SK-N-SH treated with all-trans-retinoic acid at 6 μM for 48 hours (cell line): Measurements from ENCODE around the gene VPS51.

ENCODE experiments used
- ARNTL ChIP-seq: fragments of 450-650 bp; formaldehyde crosslinking; IDR thresholded peaks from 2 replicates; pipeline ENCODE4 v1.5.0; 2020; ENCODE audit warnings: low read depth, mild to moderate bottlenecking, moderate library complexity, borderline replicate concordance
- CREB5 ChIP-seq: fragments of 250-450 bp; sonication (Bioruptor Pico); IDR thresholded peaks from 2 replicates; pipeline ENCODE4 v1.5.1; 2020; ENCODE audit warnings: low read depth, mild to moderate bottlenecking, moderate library complexity
- ESRRG ChIP-seq: fragments of 250-450 bp; sonication (Bioruptor Pico); IDR thresholded peaks from 2 replicates; pipeline ENCODE4 v1.6.1; 2021; ENCODE audit warnings: mild to moderate bottlenecking
- OSR1 ChIP-seq: fragments of 250-450 bp; sonication (Bioruptor Pico); IDR thresholded peaks from 2 replicates; pipeline ENCODE4 v1.8.0; 2022; ENCODE audit warnings: moderate library complexity, mild to moderate bottlenecking, inconsistent platforms
- TSHZ2 ChIP-seq: fragments of 250-450 bp; sonication (Bioruptor Pico); IDR thresholded peaks from 2 replicates; pipeline ENCODE4 v1.5.0; 2020; ENCODE audit warnings: mild to moderate bottlenecking, moderate library complexity
- ZFP30 ChIP-seq: fragments of 450-650 bp; formaldehyde crosslinking; IDR thresholded peaks from 2 replicates; pipeline ENCODE4 v1.5.0; 2022; ENCODE audit warnings: mild to moderate bottlenecking, moderate library complexity
- ZNF565 ChIP-seq: fragments of 450-650 bp; formaldehyde crosslinking; conservative IDR thresholded peaks from 2 replicates; pipeline ENCODE4 v1.5.0; 2020; ENCODE audit warnings: low read depth, mild to moderate bottlenecking, moderate library complexity

- TF ChIP-seq OSR1 (CRISPR knock-in tag) (no peak), CREB5 (CRISPR knock-in tag) (no peak), TSHZ2 (CRISPR knock-in tag) (no peak), ESRRG (CRISPR knock-in tag) (no peak), ZFP30 (CRISPR knock-in tag) (no peak), ZNF565 (no peak), ARNTL (CRISPR knock-in tag) (no peak)
These were observed 46.0 kb downstream of the VPS51 start for GRCh38 chr11:65141896-65142494.
